K562 (cell line): ENCODE measurements around the gene FXR1. TPM values are rescaled to one million over a fixed set of nuclear protein-coding genes. Genes with fewer than 3 reads are reported as not detected.
A peak's percentile ranks its signal among the peaks of the same experiment; 100 is the strongest.

Experiments used
- ATAC-seq: fragments of 200-7000 bp; cut with Tn5 transposase; 3 replicates; pipeline ENCODE4 v1.9.1; 2020; ENCODE audit warnings: moderate library complexity
- BruUV-seq: library from RNA; stranded (reverse); fragments of 400-500 nt; replicated peaks from 2 replicates; lab custom pipeline; 2021; lab: Mats Ljungman, UMichigan
- CTCF ChIA-PET: fragments of 300-600 bp; formaldehyde crosslinking; extraction: SDS; loops from one replicate; lab custom pipeline; 2021; ENCODE audit warnings: low intra/inter-chr PET ratio; lab: Yijun Ruan, JAX
- POLR2A ChIA-PET: fragments of 300-600, 350-650 bp; sonication (Branson Sonifier 250); formaldehyde crosslinking; extraction: SDS; loops from one replicate; lab custom pipeline; 2021; ENCODE audit warnings: antibody characterized with exemption, inconsistent platforms; lab: Yijun Ruan, JAX
- DNase-seq, 4 experiments: peaks; one replicate each; pipeline versions ENCODE4 v3.0.0 to v3.0.0-alpha.2; 2011 to 2018; ENCODE audit warnings: low spot score in 3 of 4, mixed read lengths in 3 of 4; ENCODE audit errors: extremely low read depth in 1 of 4
- FAIRE-seq: peaks from 2 replicates; lab custom pipeline; 2011; peaks lifted over from hg19 to GRCh38; lab: Jason Lieb, UNC
- H2AFZ ChIP-seq: 2 replicates; pipeline ENCODE4 v1.6.0; 2011; ENCODE audit warnings: low read depth, low read length, control low read depth, inconsistent platforms
- H3K27ac ChIP-seq: fragments of 200-600 bp; 3 replicates; pipeline ENCODE4 v1.8.0; 2011; ENCODE audit warnings: low read depth, mild to moderate bottlenecking, control low read depth, inconsistent platforms, low read length, moderate library complexity, mixed read lengths; ENCODE audit errors: extremely low read depth
- H3K27me3 ChIP-seq, 2 experiments: fragments of 300-600 bp in 1 of 2; 2 replicates in 1 of 2; 3 replicates in 1 of 2; pipeline versions ENCODE4 v1.6.0 to v1.8.0; 2011; ENCODE audit warnings: inconsistent platforms in 2 of 2, low read length in 2 of 2, mild to moderate bottlenecking in 1 of 2, mixed read lengths in 1 of 2, moderate library complexity in 1 of 2; ENCODE audit not compliant: control insufficient read depth in 2 of 2, insufficient read depth in 2 of 2
- H3K36me3 ChIP-seq: fragments of 300-600 bp; 3 replicates; pipeline ENCODE4 v1.8.0; 2011; ENCODE audit warnings: mild to moderate bottlenecking, low read length, inconsistent platforms; ENCODE audit not compliant: control insufficient read depth, insufficient read depth
- H3K4me1 ChIP-seq, 2 experiments: fragments of 200-600 bp in 1 of 2; replicated peaks in 1 of 2; 2 replicates in 1 of 2; 3 replicates in 1 of 2; pipeline versions ENCODE4 v1.5.1 to v1.8.0; 2011; ENCODE audit warnings: inconsistent platforms in 2 of 2, low read length in 2 of 2, mild to moderate bottlenecking in 1 of 2, mixed read lengths in 1 of 2, moderate library complexity in 1 of 2; ENCODE audit not compliant: control insufficient read depth in 2 of 2, insufficient read depth in 2 of 2
- H3K4me2 ChIP-seq: 2 replicates; pipeline ENCODE4 v1.6.1; 2011; ENCODE audit warnings: low read length, control low read depth, inconsistent platforms, mixed read lengths; ENCODE audit not compliant: insufficient read depth
- H3K4me3 ChIP-seq: fragments of 200-600 bp; sonication (generic), shearing (Covaris generic); 2 replicates; pipeline ENCODE4 v1.5.1; 2016; ENCODE audit warnings: control low read depth, inconsistent platforms
- H3K79me2 ChIP-seq: fragments of 200-600 bp; 3 replicates; pipeline ENCODE4 v1.8.0; 2011; ENCODE audit warnings: low read length, inconsistent platforms; ENCODE audit not compliant: control insufficient read depth, insufficient read depth
- H3K9ac ChIP-seq, 2 experiments: 2 replicates each; pipeline versions ENCODE4 v1.6.0 to v1.6.1; 2011; ENCODE audit warnings: low read depth in 2 of 2, low read length in 2 of 2, control low read depth in 1 of 2, inconsistent platforms in 1 of 2, mild to moderate bottlenecking in 1 of 2, mixed read lengths in 1 of 2; ENCODE audit not compliant: insufficient read depth in 1 of 2
- H3K9me1 ChIP-seq: one replicate; pipeline ENCODE4 v1.6.0; 2011; ENCODE audit warnings: inconsistent platforms, mild to moderate bottlenecking, low read length, moderate library complexity; ENCODE audit not compliant: control insufficient read depth, insufficient read depth
- H3K9me3 ChIP-seq: replicated peaks from 2 replicates; pipeline ENCODE4 v1.5.1; 2011; ENCODE audit warnings: low read depth, low read length, inconsistent platforms; ENCODE audit not compliant: control insufficient read depth, insufficient read depth
- H4K20me1 ChIP-seq: replicated peaks from 2 replicates; pipeline ENCODE4 v1.6.1; 2011; ENCODE audit warnings: low read length, inconsistent platforms, mixed read lengths; ENCODE audit not compliant: control insufficient read depth, insufficient read depth
- GABPB1 ChIP-seq: sonication (generic); formaldehyde crosslinking; IDR thresholded peaks from 2 replicates; pipeline ENCODE4 v1.8.0; 2022; ENCODE audit warnings: mild to moderate bottlenecking, missing genetic modification reagents
- HMG20A ChIP-seq: fragments of 450-650 bp; formaldehyde crosslinking; conservative IDR thresholded peaks from 2 replicates; pipeline ENCODE4 v1.4.0; 2020; ENCODE audit warnings: mild to moderate bottlenecking, mixed read lengths
- RAD21 ChIP-seq, 2 experiments: fragments of 250-450 bp in 1 of 2; fragments of 450-650 bp in 1 of 2; sonication (Bioruptor Pico) in 1 of 2; formaldehyde crosslinking in 1 of 2; IDR thresholded peaks in 1 of 2; conservative IDR thresholded peaks in 1 of 2; 2 replicates each; pipeline versions ENCODE4 v1.4.0 to v1.8.0; 2020 to 2022; ENCODE audit warnings: mild to moderate bottlenecking in 2 of 2, moderate library complexity in 1 of 2
- RFX5 ChIP-seq: IDR thresholded peaks from 2 replicates; pipeline ENCODE4 v1.6.1; 2011; ENCODE audit warnings: low read depth, mild to moderate bottlenecking, improper control_type of control experiment, low read length
- ZNF174 ChIP-seq: fragments of 250-450 bp; sonication (Bioruptor Pico); IDR thresholded peaks from 2 replicates; pipeline ENCODE4 v1.4.0; 2020; ENCODE audit warnings: mild to moderate bottlenecking
- ZNF408 ChIP-seq: fragments of 250-450 bp; sonication (Bioruptor Pico); IDR thresholded peaks from 2 replicates; pipeline ENCODE4 v1.4.0; 2020; ENCODE audit warnings: low read depth, mild to moderate bottlenecking, moderate library complexity
- ZNF79 ChIP-seq: fragments of 250-450 bp; sonication (Bioruptor Pico); IDR thresholded peaks from 2 replicates; pipeline ENCODE4 v1.4.0; 2020; ENCODE audit warnings: low read depth, mild to moderate bottlenecking, moderate library complexity
- WGBS: fragments of 100-300 bp; shearing (Covaris generic); methylation state at CpG from one replicate; pipeline ENCODE4 v1.1.6; 2016; ENCODE audit warnings: low coverage, mixed read lengths; ENCODE audit not compliant: insufficient coverage; ENCODE audit errors: missing lambda C conversion rate; 5-methylcytosine and 5-hydroxymethylcytosine counted together
- in situ Hi-C: fragments of 300-500 bp; cut with MboI; formaldehyde crosslinking; loops from 4 replicates; pipeline ENCODE4 v1.15.0; 2018; ENCODE audit warnings: inconsistent platforms, mixed read lengths
- intact Hi-C: fragments of 100-400 bp; cut with micrococcal nuclease; formaldehyde crosslinking; loops from 2 replicates; pipeline ENCODE4 v1.14.2; 2022
- polyA plus RNA-seq, 8 experiments: library from polyadenylated mRNA; depleted of rRNA in 4 of 8; stranded (reverse) in 5 of 8; unstranded in 3 of 8; fragments of >200 nt; fragmentation: Nextera tagmentation in 2 of 8; fragmentation: Illumina TruSeq in 1 of 8; extraction: Ambion mirVana in 2 of 8; extraction: Trizol in 1 of 8; gene quantifications; 2 replicates each; pipeline versions ENCODE4 v1.2.1 to v1.2.3, GENCODE V29; 2011 to 2014; ENCODE audit warnings: inconsistent platforms in 1 of 8, missing spikeins in 1 of 8
- total RNA-seq, 7 experiments: library from RNA; depleted of rRNA in 6 of 7; stranded (reverse); fragments of >200 nt in 6 of 7; fragmentation: Illumina TruSeq in 2 of 7; extraction: Trizol in 2 of 7; gene quantifications; 2 replicates each; pipeline versions ENCODE4 v1.2.1 to v1.2.3, GENCODE V29; 2011 to 2021; ENCODE audit warnings: low replicate concordance in 1 of 7
- TF ChIP-seq, protein P1 (sequence below), 2 experiments: IDR thresholded peaks in 1 of 2; conservative IDR thresholded peaks in 1 of 2; 2 replicates each; pipeline ENCODE4 v1.6.1; 2016; ENCODE audit warnings: low read depth in 2 of 2, mild to moderate bottlenecking in 1 of 2, missing compliant biosample characterization in 1 of 2, missing genetic modification characterization in 1 of 2, moderate library complexity in 1 of 2
- TF ChIP-seq, protein P2 (sequence below): fragments of 250-450 bp; sonication (Bioruptor Pico); IDR thresholded peaks from 2 replicates; pipeline ENCODE4 v1.8.0; 2021; ENCODE audit warnings: borderline replicate concordance, mild to moderate bottlenecking, moderate library complexity; ENCODE audit not compliant: poor library complexity, severe bottlenecking
- TF ChIP-seq, protein P3 (sequence below): fragments of 450-650 bp; formaldehyde crosslinking; IDR thresholded peaks from 2 replicates; pipeline ENCODE4 v1.4.0; 2020; ENCODE audit warnings: mild to moderate bottlenecking, moderate library complexity
- TF ChIP-seq, protein P4 (sequence below): fragments of 450-650 bp; IDR thresholded peaks from 2 replicates; pipeline ENCODE4 v1.6.1; 2016

Gene FXR1
- total and polyA plus RNA-seq, 9 of the 15 experiments (the other 6 are each of a cell fraction or from before 2014, with no cell fraction given): 59.4 to 177 (median 136) TPM

GRCh38 chr3:180989291-180990163 is 77.1 kb downstream of the FXR1 start, which contains the start of gene DNAJC19 (continued):
- TF ChIP-seq HMG20A (CRISPR knock-in tag): no peak
- no peak for TF ChIP-seq ZNF408 (CRISPR knock-in tag)

DNA sequence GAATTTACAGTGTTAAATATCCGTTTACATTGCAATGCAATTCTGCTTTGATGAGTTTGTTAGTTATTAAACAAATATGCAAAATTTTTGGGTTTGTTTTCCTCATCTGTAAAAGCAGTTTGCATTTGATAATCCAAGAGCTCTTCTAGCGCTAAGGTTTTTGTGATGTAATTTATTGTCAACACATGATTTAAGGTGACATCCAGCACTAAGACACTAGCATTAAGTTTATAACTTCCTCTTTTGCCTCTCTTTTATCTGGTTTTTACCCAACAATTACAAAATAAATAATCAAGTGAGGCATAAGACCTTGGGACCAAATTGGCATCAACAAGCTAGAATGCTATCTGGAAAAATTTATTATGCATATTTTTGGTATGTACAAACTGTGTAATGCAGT is 78.0 kb downstream of the FXR1 start:
- no peak for FAIRE-seq
- Histone ChIP-seq H3K4me3 (no peak overlapping the region), H3K9ac (peak overlapping the region in 1 of 2 experiments; percentile 91; a peak in 1 of 4 replicates), H3K9me3 (no peaks in the 10 kb centered on the region), H3K27me3 (no peaks in the 10 kb centered on the region; a peak in 1 of 5 replicates), H3K79me2 (peaks cover 28% of the 10 kb centered on the region), H3K4me2 (no peak overlapping the region; the same call in 1 of the 2 replicates), H3K36me3 (peaks cover 24% of the 10 kb centered on the region), H3K4me1 (peaks cover 2 to 11% of the 10 kb centered on the region in 2 experiments; a peak in 3 of 5 replicates), H3K27ac (no peak overlapping the region), H2AFZ (peak overlapping the region; percentile 97), H3K9me1 (no peaks in the 10 kb centered on the region), H4K20me1 (no peaks in the 10 kb centered on the region)
- CTCF ChIA-PET: no interaction called here
- no peak for DNase-seq
- intact Hi-C loops (no loop called here), in situ Hi-C loops (loop anchor here (25.0 kb wide), 1 partner anchor 378 kb away; the partner anchor contains the start of gene TTC14)
- POLR2A ChIA-PET: interaction anchor here (0.8 kb wide), 1 partner anchor 11 kb away, joined by 3 read pairs; no protein-coding TSS in a partner anchor
- 0% methylated on average over 2 of the region's 2 CpGs for WGBS
- ATAC-seq: no peak
- BruUV-seq: no TSS peak
- TF ChIP-seq, protein P1, sequence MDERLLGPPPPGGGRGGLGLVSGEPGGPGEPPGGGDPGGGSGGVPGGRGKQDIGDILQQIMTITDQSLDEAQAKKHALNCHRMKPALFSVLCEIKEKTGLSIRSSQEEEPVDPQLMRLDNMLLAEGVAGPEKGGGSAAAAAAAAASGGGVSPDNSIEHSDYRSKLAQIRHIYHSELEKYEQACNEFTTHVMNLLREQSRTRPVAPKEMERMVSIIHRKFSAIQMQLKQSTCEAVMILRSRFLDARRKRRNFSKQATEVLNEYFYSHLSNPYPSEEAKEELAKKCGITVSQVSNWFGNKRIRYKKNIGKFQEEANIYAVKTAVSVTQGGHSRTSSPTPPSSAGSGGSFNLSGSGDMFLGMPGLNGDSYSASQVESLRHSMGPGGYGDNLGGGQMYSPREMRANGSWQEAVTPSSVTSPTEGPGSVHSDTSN (CRISPR knock-in tag; IDR thresholded peaks at IDR 0.05; ENCODE audit: low read depth): no peak
- TF ChIP-seq, protein P1 (tag; conservative IDR thresholded peaks at IDR 0.05; ENCODE audit: low read depth): peak; percentile 90
- 0 out of 4 replicates have a peak, but pooled peaks of 1 of the 2 experiments have one; percentile 9 for TF ChIP-seq RAD21 (CRISPR knock-in tag; conservative IDR thresholded peaks at IDR 0.05 in 1 of 2, IDR thresholded peaks at IDR 0.05 in 1 of 2)
- TF ChIP-seq, protein P2, sequence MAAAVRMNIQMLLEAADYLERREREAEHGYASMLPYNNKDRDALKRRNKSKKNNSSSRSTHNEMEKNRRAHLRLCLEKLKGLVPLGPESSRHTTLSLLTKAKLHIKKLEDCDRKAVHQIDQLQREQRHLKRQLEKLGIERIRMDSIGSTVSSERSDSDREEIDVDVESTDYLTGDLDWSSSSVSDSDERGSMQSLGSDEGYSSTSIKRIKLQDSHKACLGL (CRISPR knock-in tag): no peak
- no peak for TF ChIP-seq RFX5
- TF ChIP-seq GABPB1: no peak
- TF ChIP-seq ZNF174 (CRISPR knock-in tag): no peak
- TF ChIP-seq, protein P3, sequence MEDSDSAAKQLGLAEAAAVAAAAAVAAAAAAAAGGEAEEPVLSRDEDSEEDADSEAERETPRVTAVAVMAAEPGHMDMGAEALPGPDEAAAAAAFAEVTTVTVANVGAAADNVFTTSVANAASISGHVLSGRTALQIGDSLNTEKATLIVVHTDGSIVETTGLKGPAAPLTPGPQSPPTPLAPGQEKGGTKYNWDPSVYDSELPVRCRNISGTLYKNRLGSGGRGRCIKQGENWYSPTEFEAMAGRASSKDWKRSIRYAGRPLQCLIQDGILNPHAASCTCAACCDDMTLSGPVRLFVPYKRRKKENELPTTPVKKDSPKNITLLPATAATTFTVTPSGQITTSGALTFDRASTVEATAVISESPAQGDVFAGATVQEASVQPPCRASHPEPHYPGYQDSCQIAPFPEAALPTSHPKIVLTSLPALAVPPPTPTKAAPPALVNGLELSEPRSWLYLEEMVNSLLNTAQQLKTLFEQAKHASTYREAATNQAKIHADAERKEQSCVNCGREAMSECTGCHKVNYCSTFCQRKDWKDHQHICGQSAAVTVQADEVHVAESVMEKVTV: 0 out of 2 replicates have a peak, but pooled peaks have one; percentile 8
- no peak for TF ChIP-seq ZNF79 (CRISPR knock-in tag)
- TF ChIP-seq, protein P4, sequence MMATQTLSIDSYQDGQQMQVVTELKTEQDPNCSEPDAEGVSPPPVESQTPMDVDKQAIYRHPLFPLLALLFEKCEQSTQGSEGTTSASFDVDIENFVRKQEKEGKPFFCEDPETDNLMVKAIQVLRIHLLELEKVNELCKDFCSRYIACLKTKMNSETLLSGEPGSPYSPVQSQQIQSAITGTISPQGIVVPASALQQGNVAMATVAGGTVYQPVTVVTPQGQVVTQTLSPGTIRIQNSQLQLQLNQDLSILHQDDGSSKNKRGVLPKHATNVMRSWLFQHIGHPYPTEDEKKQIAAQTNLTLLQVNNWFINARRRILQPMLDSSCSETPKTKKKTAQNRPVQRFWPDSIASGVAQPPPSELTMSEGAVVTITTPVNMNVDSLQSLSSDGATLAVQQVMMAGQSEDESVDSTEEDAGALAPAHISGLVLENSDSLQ: peak; percentile 87
